Bronchial epithelial cell (primary cell): ENCODE measurements around the gene CELF4. TPM values are rescaled to one million over a fixed set of nuclear protein-coding genes. Genes with fewer than 3 reads are reported as not detected.

Source experiments
- DNase-seq: peaks from one replicate; pipeline ENCODE4 v3.0.0-alpha.2; 2010; ENCODE audit warnings: low read depth
- FAIRE-seq: peaks from 2 replicates; lab custom pipeline; 2011; peaks lifted over from hg19 to GRCh38; lab: Jason Lieb, UNC
- H3K27me3 ChIP-seq: 2 replicates; pipeline ENCODE4 v1.5.1; 2011; ENCODE audit warnings: low read length; ENCODE audit not compliant: control insufficient read depth, insufficient read depth
- H3K36me3 ChIP-seq: 2 replicates; pipeline ENCODE4 v1.5.1; 2011; ENCODE audit warnings: low read length; ENCODE audit not compliant: control insufficient read depth, insufficient read depth
- H3K4me3 ChIP-seq: 2 replicates; pipeline ENCODE4 v1.5.1; 2011; ENCODE audit warnings: mild to moderate bottlenecking, low read depth, low read length, control low read depth
- total RNA-seq: library from RNA; depleted of rRNA; stranded (reverse); fragments of >200 nt; gene quantifications from 2 replicates; pipeline ENCODE4 v1.2.1, GENCODE V29; 2014
- TF ChIP-seq, protein P1 (sequence below): IDR thresholded peaks from 2 replicates; pipeline ENCODE4 v1.5.1; 2011; ENCODE audit warnings: mild to moderate bottlenecking, moderate library complexity, low read length, control low read depth, inconsistent platforms; ENCODE audit not compliant: insufficient read depth, severe bottlenecking

Gene CELF4
- total RNA-seq, 1 donor from 2014 or later = not detected

DNA sequence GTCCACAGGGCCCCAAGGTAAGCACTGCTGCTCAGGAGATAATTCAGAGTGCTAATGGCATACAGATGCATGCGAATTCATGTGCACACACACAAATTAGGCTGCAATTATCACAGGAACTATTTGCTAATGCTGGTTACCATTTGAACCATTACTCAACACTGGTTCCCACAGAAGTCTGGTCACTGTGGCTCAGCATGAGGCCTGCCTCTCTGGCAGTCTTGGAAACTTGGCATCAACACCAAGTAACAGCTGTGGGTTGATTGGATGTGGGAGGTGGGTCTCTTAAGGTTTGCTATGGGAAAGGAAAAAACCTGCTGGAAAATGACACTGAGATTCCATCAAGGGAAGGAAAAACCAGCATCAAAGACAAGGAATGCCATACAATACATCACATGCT lies 105.0 kb downstream of the CELF4 start:
- Histone ChIP-seq H3K4me3 (no peak overlapping the region), H3K27me3 (no peaks in the 10 kb centered on the region), H3K36me3 (no peaks in the 10 kb centered on the region)
- FAIRE-seq = peak; percentile 92
- DNase-seq = no peak
- TF ChIP-seq, protein P1, sequence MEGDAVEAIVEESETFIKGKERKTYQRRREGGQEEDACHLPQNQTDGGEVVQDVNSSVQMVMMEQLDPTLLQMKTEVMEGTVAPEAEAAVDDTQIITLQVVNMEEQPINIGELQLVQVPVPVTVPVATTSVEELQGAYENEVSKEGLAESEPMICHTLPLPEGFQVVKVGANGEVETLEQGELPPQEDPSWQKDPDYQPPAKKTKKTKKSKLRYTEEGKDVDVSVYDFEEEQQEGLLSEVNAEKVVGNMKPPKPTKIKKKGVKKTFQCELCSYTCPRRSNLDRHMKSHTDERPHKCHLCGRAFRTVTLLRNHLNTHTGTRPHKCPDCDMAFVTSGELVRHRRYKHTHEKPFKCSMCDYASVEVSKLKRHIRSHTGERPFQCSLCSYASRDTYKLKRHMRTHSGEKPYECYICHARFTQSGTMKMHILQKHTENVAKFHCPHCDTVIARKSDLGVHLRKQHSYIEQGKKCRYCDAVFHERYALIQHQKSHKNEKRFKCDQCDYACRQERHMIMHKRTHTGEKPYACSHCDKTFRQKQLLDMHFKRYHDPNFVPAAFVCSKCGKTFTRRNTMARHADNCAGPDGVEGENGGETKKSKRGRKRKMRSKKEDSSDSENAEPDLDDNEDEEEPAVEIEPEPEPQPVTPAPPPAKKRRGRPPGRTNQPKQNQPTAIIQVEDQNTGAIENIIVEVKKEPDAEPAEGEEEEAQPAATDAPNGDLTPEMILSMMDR = no peak

DNA sequence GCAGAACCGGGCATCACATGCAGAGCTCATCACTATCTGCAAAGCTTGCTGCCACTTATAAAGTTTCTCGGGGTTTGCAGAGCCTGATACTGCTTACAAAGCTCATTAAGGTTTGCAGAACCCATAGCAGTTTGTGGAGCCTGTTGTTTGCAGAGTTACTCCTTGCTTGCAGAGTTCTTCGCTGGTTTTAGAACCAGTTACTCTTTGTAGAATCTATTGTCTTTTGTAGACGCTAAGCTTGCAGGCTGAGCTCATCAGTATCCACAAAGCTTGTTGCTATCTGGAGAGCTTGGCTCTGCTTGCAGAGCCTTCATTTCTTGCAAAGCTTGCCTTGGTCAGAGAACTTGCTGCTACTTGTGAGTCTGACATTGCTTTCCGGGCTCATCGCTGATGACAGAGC lies 106.9 kb downstream of the CELF4 start:
- TF ChIP-seq, protein P1 = no peak
- Histone ChIP-seq H3K4me3 (no peak overlapping the region), H3K27me3 (no peaks in the 10 kb centered on the region), H3K36me3 (no peaks in the 10 kb centered on the region)
- no peak for DNase-seq
- FAIRE-seq = no peak

DNA sequence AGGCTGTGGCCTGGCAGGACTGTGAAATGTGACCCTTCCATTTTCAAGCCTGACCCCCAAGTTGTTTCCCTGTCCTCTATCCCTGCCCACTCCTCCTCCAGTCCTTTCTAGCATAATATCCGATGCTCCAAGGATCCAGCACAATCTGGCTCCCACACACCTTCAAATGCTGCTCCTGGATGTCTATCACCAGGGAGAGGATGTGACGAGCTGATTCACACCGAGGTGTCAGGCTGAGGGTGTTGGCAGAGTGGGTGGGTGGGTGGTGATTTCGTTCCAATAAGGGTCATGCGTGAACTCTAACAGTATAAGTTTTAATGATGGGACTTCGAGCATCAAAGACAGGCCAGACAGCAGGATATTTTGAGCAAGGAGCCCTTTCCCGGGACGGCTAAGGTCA lies 107.8 kb downstream of the CELF4 start:
- Histone ChIP-seq H3K27me3 (no peaks in the 10 kb centered on the region), H3K4me3 (no peak overlapping the region), H3K36me3 (no peaks in the 10 kb centered on the region)
- TF ChIP-seq, protein P1 = no peak
- no peak for FAIRE-seq
- no peak for DNase-seq

DNA sequence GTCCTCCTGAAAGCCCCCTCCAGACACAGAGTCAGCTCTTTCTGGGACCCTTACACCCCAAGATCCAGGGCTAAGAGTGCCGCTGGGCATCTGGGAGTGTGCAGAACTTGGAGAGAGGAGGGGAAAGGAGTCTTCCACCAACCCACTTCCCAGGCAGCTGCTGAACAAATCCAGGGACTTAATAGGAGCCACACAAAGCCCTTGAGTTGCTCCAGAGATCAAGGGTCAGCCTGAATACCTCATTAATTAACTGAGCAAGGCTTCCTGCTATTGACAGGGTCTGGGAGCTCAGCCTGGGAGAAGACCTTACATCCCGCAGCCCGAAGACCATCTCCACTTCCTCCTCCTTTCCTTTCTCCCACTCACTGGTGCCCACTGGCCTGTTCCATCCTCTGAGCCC lies 108.3 kb downstream of the CELF4 start:
- H3K4me3 ChIP-seq = no peak overlapping the region
- H3K36me3 ChIP-seq = no peaks in the 10 kb centered on the region
- FAIRE-seq = no peak
- DNase-seq = no peak
- TF ChIP-seq, protein P1 = no peak
- no peaks in the 10 kb centered on the region for H3K27me3 ChIP-seq

DNA sequence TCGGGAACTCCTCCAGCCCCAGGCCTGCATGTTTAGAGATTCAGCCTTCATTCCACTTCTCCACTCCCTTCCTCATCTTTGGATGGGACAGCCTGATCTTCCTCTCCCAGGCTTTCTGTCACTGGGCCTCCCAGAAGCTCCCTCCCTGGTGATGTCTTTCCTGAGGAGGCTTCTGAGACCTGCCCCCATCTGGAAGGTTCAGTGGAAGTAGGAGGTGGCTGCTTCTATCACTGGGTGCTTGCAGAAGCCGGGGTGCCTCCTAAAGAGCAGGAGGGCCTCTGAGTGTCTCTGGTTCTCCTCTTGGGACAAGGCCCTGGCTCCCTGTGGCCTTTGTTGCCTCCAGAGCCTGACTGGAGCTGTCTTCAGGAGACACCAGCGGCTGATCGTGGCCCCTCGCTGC lies 108.7 kb downstream of the CELF4 start:
- TF ChIP-seq, protein P1 = no peak
- no peak overlapping the region for H3K4me3 ChIP-seq
- no peaks in the 10 kb centered on the region for H3K36me3 ChIP-seq
- DNase-seq = no peak
- H3K27me3 ChIP-seq = no peaks in the 10 kb centered on the region
- FAIRE-seq = no peak

DNA sequence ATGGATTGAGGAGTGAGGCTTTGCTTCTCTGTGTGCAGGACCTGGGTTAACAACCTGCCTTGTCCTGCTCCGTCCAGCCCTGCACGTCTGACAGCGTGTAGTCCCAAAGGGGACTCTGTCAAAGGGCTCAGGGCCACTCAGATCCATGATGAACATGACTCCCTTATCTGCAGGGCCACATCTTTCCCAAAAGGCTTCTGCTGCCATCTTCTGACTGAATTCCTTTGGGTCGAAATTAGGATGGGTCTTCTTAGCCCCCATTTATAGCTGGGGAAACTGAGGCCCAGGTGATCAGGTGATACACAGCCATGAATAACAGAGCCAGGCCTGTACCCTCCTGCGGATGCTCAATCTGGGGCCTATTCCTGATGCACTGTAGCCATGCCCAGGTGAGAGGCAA lies 109.2 kb downstream of the CELF4 start:
- no peak overlapping the region for H3K4me3 ChIP-seq
- DNase-seq (no peak), FAIRE-seq (no peak)
- TF ChIP-seq, protein P1 = no peak
- no peaks in the 10 kb centered on the region for H3K27me3 ChIP-seq
- H3K36me3 ChIP-seq = no peaks in the 10 kb centered on the region
